KOPT-K1 (cell line): ENCODE measurements around the gene EMC10.

Experiments
- H3K27ac ChIP-seq: fragments of 200-600 bp; sonication (generic); 2 replicates; pipeline ENCODE4 v1.5.1; 2016; ENCODE audit warnings: antibody characterized with exemption, mild to moderate bottlenecking, low read depth, low read length; ENCODE audit not compliant: poor library complexity, severe bottlenecking
- H3K36me3 ChIP-seq: fragments of 200-600 bp; sonication (generic); 2 replicates; pipeline ENCODE4 v1.5.1; 2017; ENCODE audit warnings: antibody characterized with exemption, mild to moderate bottlenecking, low read length, moderate library complexity; ENCODE audit not compliant: insufficient read depth
- H3K9me3 ChIP-seq: fragments of 200-600 bp; sonication (generic); 2 replicates; pipeline ENCODE4 v1.5.1; 2017; ENCODE audit warnings: antibody characterized with exemption, low read length, mild to moderate bottlenecking; ENCODE audit not compliant: insufficient read depth, poor library complexity, severe bottlenecking

The EMC10 gene

DNA sequence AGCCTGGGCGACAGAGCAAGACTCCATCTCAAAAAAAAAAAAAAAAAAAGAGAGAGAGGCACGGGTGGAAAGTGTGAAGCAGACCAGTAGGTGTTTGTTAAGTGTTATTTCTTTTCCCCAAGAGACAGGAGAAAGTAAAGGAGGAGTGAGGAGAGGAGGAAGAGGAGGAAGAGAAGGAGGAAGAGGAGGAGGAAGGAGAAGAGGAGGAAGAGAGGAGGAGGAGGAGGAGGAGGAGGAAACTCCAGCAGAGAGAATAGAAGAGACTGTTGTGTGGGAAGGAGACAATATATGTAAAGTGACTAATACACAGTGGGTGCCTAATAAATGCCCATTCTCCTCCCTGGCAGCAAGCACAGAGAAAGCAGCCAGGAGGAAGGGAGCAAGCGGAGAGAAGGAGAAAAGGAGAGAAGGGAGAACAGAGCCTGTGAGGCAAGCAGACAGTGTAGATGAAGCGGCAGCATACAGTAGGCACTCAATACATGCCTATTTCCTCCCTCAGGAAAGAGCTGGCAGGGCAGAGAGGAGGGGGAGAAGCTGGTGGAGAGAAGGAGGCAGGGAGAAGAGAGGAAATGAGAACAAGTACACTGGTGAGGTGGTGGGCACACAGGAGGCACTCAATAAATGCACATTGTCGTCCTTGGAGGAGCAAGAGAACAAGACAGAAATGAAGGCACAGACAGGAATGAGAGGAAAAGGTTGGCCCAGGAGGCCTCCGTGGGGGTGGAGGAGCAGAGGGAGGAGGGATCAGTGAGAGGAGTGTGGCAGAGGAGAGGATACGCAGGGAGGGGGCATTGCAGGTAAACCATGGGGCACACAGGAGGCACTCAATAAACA is 18.1 kb downstream of the EMC10 start:
- Histone ChIP-seq H3K36me3 (no peaks in the 10 kb centered on the region), H3K9me3 (no peaks in the 10 kb centered on the region), H3K27ac (no peak overlapping the region)

DNA sequence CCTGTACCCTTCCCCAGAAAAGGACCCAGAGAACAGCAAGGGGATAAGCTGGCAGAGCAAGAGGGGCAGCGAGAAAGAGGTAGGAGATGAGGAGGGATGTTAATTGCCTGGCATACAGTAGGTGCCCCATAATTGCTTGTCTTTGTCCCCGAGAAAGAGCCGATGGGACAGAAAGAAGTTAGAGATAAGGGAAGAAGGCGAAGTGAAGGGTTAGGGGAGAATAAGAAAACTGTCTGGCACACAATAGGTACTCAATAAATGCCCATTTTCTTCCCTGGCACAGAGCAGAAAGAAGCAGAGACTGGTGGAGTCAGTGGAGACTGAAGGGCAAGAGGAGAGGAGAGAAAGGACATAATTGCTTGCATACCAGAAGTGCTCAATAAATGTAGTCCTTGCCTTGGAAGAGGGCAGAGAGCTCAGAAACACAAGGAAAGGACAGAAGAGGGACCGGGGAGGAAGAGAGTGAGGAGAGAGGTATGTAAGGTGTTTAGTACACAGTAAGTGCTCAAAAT is 18.8 kb downstream of the EMC10 start:
- no peak overlapping the region for H3K27ac ChIP-seq
- no peaks in the 10 kb centered on the region for H3K9me3 ChIP-seq
- no peaks in the 10 kb centered on the region for H3K36me3 ChIP-seq

DNA sequence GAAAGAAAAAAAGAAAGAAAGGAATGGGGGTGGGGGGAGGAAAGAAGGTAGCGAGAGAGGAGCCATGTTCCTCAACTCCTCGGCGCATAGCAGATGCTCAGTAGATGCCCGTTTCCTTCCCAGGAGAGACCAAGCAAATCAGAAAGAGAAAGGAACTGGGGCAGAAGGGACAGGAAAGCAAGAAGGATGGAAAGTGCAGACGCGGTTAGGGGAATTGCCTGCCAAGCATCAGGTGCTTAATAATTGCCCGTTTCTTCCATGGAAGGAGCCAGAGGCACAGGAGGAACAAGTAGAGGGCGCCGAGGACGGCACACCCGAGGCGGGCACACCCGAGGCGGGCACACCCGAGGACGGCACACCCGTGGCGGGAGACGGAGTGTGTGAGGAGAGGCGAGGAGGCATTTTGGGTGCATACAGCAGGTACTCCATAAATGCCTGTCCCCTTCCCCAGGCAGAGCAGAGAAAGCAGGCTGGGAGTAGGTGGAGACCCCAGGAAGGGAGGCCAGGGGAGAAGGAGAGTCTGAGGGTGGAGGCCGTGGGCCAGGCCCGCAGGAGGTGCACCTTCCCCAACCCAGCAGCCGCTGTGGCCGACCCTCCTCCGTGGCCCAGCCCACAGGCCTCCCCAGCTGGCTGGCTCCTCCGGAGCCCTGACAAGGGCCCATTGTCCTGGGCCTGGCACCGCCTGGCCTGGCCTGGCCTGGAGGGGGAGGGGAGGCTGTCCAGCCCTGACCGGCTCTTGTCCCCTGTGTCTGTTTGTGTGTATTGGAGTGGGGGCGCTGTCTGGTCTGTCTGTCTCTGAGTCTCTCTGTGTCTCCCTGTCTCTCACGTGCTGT is 20.1 kb downstream of the EMC10 start:
- H3K27ac ChIP-seq: no peak overlapping the region
- no peaks in the 10 kb centered on the region for H3K9me3 ChIP-seq
- no peaks in the 10 kb centered on the region for H3K36me3 ChIP-seq

DNA sequence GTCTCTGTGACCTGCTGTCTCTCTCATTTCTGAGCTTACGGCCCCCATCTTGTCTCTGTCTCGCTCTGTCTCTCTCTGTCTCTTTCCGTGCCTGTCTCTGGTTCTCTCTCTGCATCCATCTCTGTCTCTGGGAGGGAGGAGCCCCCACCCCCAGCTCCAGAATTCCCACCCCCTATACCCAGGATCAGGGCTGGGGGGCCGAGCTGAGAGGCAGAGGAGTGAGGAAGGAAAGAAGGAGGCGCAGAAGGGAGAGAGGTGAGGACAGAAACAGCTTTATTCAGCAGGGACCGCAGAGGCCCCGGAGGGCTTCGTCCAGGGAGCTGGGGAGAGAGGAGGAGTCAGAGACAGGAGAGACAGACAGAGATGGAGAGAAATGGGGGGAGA is 20.7 kb downstream of the EMC10 start:
- no peaks in the 10 kb centered on the region for H3K36me3 ChIP-seq
- H3K9me3 ChIP-seq: no peaks in the 10 kb centered on the region
- no peak overlapping the region for H3K27ac ChIP-seq

DNA sequence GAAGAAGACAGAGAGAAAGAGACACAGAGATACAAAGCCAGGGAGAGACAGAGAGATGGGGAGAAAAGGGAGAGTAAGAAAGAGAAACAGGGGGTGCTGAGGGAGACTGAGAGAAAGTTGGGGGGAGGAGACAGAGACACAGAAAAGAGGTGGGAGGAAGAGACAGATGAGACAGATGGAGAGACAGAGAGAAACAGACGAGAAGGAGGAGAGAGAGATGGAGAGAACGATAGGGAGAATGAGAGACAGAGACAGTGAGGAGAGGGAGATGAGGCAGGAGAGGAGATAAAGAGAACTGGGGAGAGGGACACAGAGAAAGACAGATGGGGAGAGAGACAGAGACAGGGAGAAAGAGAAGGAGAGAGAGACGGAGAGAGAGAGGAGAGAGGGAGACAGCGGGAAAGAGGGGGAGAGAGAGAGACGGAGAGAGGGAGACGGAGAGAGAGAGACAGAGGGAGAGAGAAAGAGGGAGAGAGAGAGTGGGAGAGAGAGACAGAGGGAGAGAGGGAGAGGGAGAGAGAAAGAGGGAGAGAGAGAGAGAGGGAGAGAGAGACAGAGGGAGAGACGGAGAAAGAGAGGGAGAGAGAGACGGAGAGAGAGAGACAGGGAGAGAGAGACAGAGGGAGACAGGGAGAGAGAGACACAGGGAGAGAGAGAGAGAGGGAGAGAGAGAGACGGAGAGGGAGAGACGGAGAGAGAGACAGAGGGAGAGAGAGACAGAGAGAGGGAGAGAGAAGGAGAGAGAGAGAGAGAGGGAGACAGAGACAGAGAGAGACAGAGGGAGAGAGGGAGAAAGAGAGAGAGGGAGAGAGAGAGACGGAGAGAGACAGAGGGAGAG is 22.1 kb downstream of the EMC10 start:
- no peaks in the 10 kb centered on the region for H3K9me3 ChIP-seq
- H3K36me3 ChIP-seq: no peaks in the 10 kb centered on the region
- no peak overlapping the region for H3K27ac ChIP-seq

DNA sequence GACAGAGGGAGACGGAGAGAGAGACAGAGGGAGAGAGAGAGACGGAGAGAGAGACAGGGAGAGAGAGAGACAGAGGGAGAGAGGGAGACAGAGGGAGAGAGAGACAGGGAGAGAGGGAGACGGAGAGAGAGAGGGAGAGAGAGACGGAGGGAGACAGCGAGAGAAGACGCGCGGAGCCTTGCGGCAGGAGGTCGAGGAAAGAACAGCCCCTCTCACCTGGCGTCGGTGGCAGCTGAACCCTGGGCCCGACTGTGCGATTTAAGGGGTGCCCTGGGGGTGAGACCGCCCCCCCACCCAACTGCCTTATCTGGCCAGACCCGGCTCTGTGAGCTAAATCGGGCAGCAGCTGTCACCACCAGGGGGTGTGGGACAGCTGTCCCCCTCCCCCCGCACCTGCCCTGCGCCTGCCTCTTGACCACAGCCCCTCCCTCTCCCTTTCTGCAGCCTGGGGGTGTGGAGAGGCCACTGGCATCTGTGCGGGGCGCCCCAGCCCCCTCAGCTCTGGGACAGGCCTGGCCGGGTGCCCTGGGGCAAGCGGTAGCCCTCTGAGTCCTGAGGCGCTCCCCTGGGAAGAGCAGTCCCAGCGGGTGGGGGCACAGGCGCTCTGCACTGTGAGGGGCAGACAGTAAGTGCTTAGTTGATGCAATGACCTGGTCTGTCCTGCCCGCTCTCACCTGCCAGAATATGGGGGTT is 23.9 kb downstream of the EMC10 start:
- H3K9me3 ChIP-seq: no peaks in the 10 kb centered on the region
- no peak overlapping the region for H3K27ac ChIP-seq
- H3K36me3 ChIP-seq: no peaks in the 10 kb centered on the region

DNA sequence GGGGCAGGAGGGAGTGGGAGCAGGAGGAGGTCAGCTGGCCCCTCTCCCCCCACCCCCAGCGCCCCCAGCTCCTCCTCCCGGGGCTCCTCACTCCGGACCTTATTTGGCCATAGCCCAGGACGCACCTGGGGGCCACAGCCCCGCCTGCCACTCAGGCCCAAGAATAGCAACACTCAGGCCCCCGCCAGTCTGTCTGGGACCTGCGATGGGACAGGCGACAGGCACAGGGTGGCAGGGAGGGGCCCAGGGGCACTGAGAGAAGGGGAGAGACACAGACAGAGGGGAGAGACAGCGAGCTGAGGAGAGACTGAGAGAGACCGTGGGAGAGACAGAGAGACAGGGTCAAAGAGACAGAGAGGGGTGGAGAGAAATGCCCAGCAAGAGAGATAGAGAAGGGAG is 24.4 kb downstream of the EMC10 start:
- no peaks in the 10 kb centered on the region for H3K36me3 ChIP-seq
- H3K9me3 ChIP-seq: no peaks in the 10 kb centered on the region
- H3K27ac ChIP-seq: no peak overlapping the region

DNA sequence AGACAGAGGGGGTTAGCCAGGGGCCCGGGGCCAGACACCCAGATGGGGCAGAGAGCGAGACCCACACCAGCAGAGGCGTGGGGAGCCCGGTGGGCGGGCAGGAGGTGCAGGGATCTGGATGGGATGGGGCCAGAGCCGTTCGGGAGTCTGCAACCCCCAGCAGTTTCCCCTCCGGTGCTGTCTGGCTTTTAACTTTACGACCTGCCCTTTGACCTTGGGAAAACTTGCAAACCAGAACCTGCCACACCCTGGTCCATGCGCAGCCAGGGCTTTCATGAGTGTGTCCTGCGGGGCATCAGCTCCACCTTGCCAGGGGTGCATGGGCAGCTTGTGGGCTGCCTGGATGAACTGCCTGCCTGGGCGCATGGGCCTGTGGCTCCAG is 24.9 kb downstream of the EMC10 start:
- Histone ChIP-seq H3K9me3 (no peaks in the 10 kb centered on the region), H3K27ac (no peak overlapping the region), H3K36me3 (no peaks in the 10 kb centered on the region)

DNA sequence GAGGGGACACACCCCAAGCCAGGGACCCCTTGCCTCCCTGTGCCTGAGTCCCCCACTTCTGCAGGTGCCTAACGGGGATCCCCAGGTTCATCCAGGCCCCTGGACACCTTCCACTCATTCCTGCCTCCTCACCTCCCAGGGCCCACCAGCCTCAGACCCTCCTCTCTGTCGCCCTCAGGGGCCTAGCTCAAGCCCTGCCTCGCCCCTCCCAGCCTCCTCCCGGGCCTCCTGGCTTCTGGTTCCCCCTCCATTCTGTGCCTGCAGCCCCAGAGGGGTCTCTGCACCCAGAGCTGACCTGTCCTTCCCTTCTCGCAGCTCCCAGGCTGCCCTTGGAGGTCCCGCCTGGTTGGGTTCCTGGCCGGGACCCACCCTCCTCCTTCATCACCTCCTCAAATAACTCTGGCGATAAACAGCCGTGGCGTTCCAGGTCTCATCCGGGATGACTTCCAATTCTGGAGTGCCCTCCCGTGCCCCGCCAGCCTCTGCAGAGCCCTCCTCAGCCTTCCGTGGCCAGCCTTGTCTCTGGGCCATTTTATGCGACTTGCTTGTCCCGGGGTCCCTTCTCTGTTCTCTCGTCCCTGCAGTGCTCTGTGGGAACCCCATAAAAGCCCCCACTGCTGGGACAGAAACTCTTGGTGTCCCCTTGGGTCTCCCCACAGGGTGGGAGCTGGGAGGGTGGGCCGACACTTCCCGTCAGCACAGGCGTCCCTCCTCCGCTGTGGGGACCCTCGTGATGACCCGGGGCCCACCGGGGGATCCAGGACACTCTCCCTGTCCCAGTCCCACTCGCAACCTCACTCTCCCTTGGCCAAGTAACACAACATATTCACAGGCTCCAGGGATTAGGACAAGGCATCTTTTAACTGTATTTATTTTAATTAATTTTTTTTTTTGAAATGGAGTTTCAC is 25.5 kb downstream of the EMC10 start:
- no peak overlapping the region for H3K27ac ChIP-seq
- no peaks in the 10 kb centered on the region for H3K9me3 ChIP-seq
- no peaks in the 10 kb centered on the region for H3K36me3 ChIP-seq

DNA sequence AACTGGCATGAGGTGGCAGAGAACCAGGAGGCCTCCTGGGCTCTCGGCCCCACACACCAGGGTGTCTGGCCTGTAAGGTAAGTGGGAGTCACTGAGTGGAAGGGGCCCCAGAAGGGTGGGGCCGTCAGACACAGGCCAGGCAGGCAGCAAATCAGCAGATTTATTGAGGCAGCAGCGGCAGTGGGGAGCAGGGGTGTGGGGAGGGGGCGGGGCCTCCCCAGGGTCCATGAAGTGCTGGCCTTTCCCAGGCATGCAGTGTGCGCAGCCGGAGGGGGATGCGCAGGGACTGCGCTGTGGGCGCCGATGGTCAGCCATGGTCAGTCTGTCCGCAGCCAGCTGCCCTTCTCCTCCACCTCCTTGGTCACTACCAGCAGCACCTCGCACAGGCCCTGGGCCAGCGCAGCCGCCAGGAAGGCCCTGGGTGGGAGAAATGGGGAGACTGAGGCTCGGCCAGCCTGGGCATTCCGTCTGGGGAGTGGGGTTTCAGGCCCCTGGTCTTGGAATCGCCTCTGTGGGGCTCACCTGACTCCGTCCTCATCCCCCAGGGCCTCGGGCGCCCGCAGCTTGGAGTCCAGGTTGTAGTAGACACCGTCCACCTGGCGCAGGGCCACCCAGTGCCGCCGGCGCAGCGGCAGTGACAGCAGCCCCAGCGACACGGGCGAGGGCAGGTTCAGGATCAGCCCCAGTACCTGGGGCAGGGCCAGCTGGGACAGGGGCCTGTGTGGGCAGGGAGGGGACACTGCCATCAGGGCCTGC is 29.7 kb downstream of the EMC10 start:
- Histone ChIP-seq H3K27ac (no peak overlapping the region), H3K9me3 (no peaks in the 10 kb centered on the region), H3K36me3 (no peaks in the 10 kb centered on the region)

DNA sequence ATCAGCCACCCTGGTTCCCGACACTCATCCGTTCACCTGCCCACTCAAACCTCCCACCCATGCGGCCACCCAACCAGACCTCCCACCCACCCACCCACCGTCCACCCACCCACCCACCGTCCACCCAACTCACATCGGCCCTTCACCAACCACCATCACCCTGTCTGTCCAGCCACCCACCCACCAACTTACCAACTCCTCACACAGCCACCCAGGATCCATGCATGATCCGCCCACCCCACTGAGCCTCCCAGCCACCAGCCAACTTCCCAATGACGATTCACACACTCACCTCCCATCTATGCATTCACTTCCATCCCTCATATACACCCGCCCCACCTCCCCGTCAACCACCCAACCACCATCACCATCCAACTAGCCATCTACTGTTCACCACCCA is 30.4 kb downstream of the EMC10 start:
- H3K27ac ChIP-seq: no peak overlapping the region
- H3K36me3 ChIP-seq: no peaks in the 10 kb centered on the region
- no peaks in the 10 kb centered on the region for H3K9me3 ChIP-seq

DNA sequence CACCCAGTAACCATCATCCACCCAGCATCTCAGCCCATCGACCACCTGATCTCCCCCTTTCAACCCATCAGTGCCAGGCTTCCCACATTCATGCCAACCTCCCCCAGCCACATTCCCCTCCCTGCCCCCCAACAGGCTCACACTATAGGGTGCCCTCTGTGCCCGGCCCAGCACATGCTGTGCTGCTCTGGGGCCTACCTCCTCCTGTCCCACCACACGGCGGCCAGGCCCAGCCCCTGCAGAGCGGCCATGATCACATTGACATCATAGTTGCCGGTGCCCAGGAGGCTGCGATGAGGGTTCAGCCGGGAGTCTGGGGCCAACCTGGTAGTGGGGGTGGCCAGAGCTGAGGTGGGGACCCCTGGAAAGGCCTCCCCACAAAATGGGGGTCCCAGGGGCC is 31.1 kb downstream of the EMC10 start:
- Histone ChIP-seq H3K27ac (no peak overlapping the region), H3K9me3 (no peaks in the 10 kb centered on the region), H3K36me3 (no peaks in the 10 kb centered on the region)

DNA sequence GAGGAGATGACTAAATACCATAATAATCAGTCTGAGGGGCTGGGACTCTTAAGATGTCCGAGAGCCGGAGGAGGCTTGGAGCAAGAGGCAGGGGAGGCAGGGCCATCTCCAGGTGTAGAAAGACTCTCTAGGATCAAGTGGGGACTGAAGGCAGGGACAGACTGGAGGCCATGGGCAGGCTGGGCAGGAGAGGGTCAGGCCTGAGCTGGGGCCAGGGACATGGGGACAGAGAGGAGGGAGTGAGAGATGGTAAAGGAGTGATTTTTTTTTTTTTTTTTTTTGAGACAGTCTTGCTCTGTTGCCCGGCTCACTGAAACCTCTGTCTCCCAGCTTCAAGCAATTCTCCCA is 32.5 kb downstream of the EMC10 start:
- Histone ChIP-seq H3K9me3 (no peaks in the 10 kb centered on the region), H3K27ac (no peak overlapping the region), H3K36me3 (no peaks in the 10 kb centered on the region)
